Caco-2 (cell line): Measurements from ENCODE around the gene CIDEB. TPM values are rescaled to one million over a fixed set of nuclear protein-coding genes. Genes with fewer than 3 reads are reported as not detected.

ENCODE experiments used
- BruUV-seq: library from RNA; stranded (reverse); fragments of 400-500 nt; replicated peaks from 2 replicates; lab custom pipeline; 2021; lab: Mats Ljungman, UMichigan
- CTCF ChIA-PET: fragments of 300-600 bp; sonication (Branson Sonifier 250); formaldehyde crosslinking; loops from one replicate; lab custom pipeline; 2022; ENCODE audit warnings: antibody characterized with exemption; lab: Charles Lee
- POLR2A ChIA-PET: fragments of 300-600 bp; sonication (Branson Sonifier 250); formaldehyde crosslinking; loops from one replicate; lab custom pipeline; 2022; ENCODE audit warnings: antibody characterized with exemption; lab: Charles Lee
- DNase-seq, 2 experiments: peaks; one replicate each; pipeline versions ENCODE4 v3.0.0 to v3.0.0-alpha.2; 2020 to 2022
- H3K27me3 ChIP-seq: replicated peaks from 2 replicates; pipeline ENCODE4 v1.6.0; 2011; ENCODE audit warnings: low read length; ENCODE audit not compliant: control insufficient read depth, insufficient read depth
- H3K36me3 ChIP-seq: 2 replicates; pipeline ENCODE4 v1.5.1; 2011; ENCODE audit warnings: low read length; ENCODE audit not compliant: control insufficient read depth, insufficient read depth
- H3K4me1 ChIP-seq: fragments of 250-450 bp; sonication (Bioruptor Pico); 2 replicates; pipeline ENCODE4 v1.5.1; 2020; ENCODE audit warnings: mild to moderate bottlenecking
- H3K4me3 ChIP-seq: 2 replicates; pipeline ENCODE4 v1.5.1; 2011; ENCODE audit warnings: low read depth, mild to moderate bottlenecking, control low read depth, low read length
- H3K9me3 ChIP-seq: fragments of 250-450 bp; sonication (Bioruptor Pico); 2 replicates; pipeline ENCODE4 v1.5.1; 2020; ENCODE audit warnings: mild to moderate bottlenecking, moderate library complexity
- H3K27ac Mint-ChIP-seq: one replicate; pipeline ENCODE4 v1.8.0; 2022; ENCODE audit warnings: mixed read lengths; ENCODE audit not compliant: unreplicated experiment
- H3K27me3 Mint-ChIP-seq: one replicate; pipeline ENCODE4 v1.8.0; 2022; ENCODE audit warnings: mixed read lengths; ENCODE audit not compliant: insufficient read depth, unreplicated experiment
- H3K36me3 Mint-ChIP-seq: one replicate; pipeline ENCODE4 v1.8.0; 2022; ENCODE audit warnings: mild to moderate bottlenecking, mixed read lengths; ENCODE audit not compliant: insufficient read depth, unreplicated experiment
- H3K4me1 Mint-ChIP-seq: one replicate; pipeline ENCODE4 v1.8.0; 2022; ENCODE audit warnings: low read depth, mixed read lengths; ENCODE audit not compliant: unreplicated experiment
- H3K4me3 Mint-ChIP-seq: one replicate; pipeline ENCODE4 v1.8.0; 2022; ENCODE audit warnings: mild to moderate bottlenecking, moderate library complexity, mixed read lengths; ENCODE audit not compliant: unreplicated experiment
- H3K9me3 Mint-ChIP-seq: one replicate; pipeline ENCODE4 v1.8.0; 2022; ENCODE audit warnings: mixed read lengths; ENCODE audit not compliant: unreplicated experiment
- CTCF ChIP-seq, 2 experiments: fragments of 200-600 bp in 1 of 2; IDR thresholded peaks; 1 replicate in 1 of 2; 2 replicates in 1 of 2; pipeline versions ENCODE4 v1.5.1 to v1.8.0; 2011 to 2022; ENCODE audit warnings: antibody characterized with exemption in 1 of 2, control low read depth in 1 of 2, inconsistent platforms in 1 of 2, low read depth in 1 of 2, low read length in 1 of 2, mild to moderate bottlenecking in 1 of 2, moderate library complexity in 1 of 2; ENCODE audit not compliant: insufficient read depth in 1 of 2, severe bottlenecking in 1 of 2, unreplicated experiment in 1 of 2
- intact Hi-C: fragments of 100-400 bp; cut with micrococcal nuclease; formaldehyde crosslinking; loops from one replicate; pipeline ENCODE4 v1.10.0; 2022; ENCODE audit not compliant: unreplicated experiment
- total RNA-seq: library from RNA; stranded (reverse); gene quantifications from 2 replicates; pipeline ENCODE4 v1.2.3, GENCODE V29; 2022

The CIDEB gene
- total RNA-seq, 1 experiment from 2014 or later: 7.2 TPM

DNA sequence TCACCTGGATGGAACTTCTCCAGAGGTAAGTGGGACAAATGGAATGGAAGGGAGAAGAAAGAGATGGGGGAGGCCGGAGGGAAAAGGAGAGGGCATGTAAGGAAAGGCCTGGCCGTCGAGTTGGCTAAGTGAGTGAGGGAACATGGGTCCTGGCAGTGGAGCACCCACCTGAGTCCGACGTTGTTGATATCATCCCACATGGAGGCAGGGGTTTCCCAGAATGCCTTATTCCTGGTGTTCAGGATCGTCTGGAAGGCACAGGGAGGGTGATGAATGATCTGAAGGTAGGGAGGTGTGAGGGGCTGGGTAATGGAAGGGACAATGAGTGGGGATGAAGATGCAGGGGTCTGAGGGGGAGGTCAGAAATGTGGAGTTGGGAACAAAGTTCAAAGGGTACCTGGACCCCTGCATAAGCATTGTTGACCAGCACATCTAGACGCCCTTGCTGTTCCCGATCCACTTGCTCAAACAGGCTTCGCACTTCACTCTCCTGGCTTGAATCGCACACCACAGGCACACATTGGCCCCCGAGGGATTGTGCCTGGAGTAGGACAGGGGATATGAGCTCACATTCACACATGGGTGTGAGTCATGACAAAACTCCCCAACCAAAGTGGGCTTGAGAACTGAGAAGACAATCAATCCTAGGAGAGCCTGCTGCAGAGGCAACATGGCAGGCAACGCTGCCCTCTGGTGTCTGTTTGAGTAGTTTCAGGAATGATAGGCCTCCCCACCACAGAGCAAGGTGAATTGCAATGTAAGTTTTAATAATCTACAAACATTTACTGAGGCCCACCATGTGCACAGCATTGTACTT lies 11.2 kb downstream of the CIDEB start:
- Mint-ChIP-seq H3K4me1 (peaks cover 15% of the 10 kb centered on the region), H3K27me3 (no peaks in the 10 kb centered on the region), H3K36me3 (peaks cover 37% of the 10 kb centered on the region), H3K9me3 (no peaks in the 10 kb centered on the region), H3K4me3 (no peak overlapping the region), H3K27ac (peak overlapping the region; percentile 14)
- CTCF ChIA-PET: interaction anchor here (0.7 to 5.8 kb wide), 8 partner anchors 11 to 135 kb away, joined by 3 to 157 read pairs (median 8); partner anchors contain the start of genes CHMP4A, CIDEB, RABGGTA and TINF2
- POLR2A ChIA-PET: interaction anchor here (0.9 to 2.0 kb wide), 3 partner anchors 12 to 54 kb away, joined by 3 to 32 read pairs (median 4); partner anchors contain the start of genes RABGGTA and TINF2
- intact Hi-C loops: loop anchor here (1.0 kb wide), 3 partner anchors 25 to 80 kb away; partner anchors contain the start of genes MDP1 and RABGGTA
- BruUV-seq: no TSS peak
- TF ChIP-seq CTCF (IDR thresholded peaks at IDR 0.05; ENCODE audit: insufficient read depth in 1 of 2, low read depth in 1 of 2, low read length in 1 of 2, severe bottlenecking in 1 of 2, unreplicated experiment in 1 of 2): peak; percentile 69 to 72
- Histone ChIP-seq H3K27me3 (no peaks in the 10 kb centered on the region), H3K4me3 (no peak overlapping the region), H3K9me3 (no peaks in the 10 kb centered on the region), H3K4me1 (peaks cover 5% of the 10 kb centered on the region), H3K36me3 (peaks cover 4% of the 10 kb centered on the region)
- peak; percentile 67 to 69 for DNase-seq

- H3K4me1 ChIP-seq: peaks cover under 1% of the 10 kb centered on the region
- no peaks in the 10 kb centered on the region for H3K27me3 Mint-ChIP-seq
- H3K4me3 ChIP-seq: no peak overlapping the region
- intact Hi-C loops: no loop called here
- H3K27ac Mint-ChIP-seq: no peak overlapping the region
- H3K9me3 Mint-ChIP-seq: no peaks in the 10 kb centered on the region
- no peaks in the 10 kb centered on the region for H3K9me3 ChIP-seq
- ChIA-PET CTCF (interaction anchor here (1.2 to 1.5 kb wide), 2 partner anchors 22 to 51 kb away, joined by 3 to 5 read pairs; partner anchors contain the start of genes RABGGTA and TINF2), POLR2A (no interaction called here)
- H3K36me3 Mint-ChIP-seq: peaks cover 24% of the 10 kb centered on the region
- TF ChIP-seq CTCF (IDR thresholded peaks at IDR 0.05; ENCODE audit: insufficient read depth in 1 of 2, low read depth in 1 of 2, low read length in 1 of 2, severe bottlenecking in 1 of 2, unreplicated experiment in 1 of 2): no peak
- BruUV-seq: no TSS peak
- H3K27me3 ChIP-seq: no peaks in the 10 kb centered on the region
- H3K4me1 Mint-ChIP-seq: peaks cover 9% of the 10 kb centered on the region
- no peak for DNase-seq
- H3K4me3 Mint-ChIP-seq: no peak overlapping the region
- peaks cover 3% of the 10 kb centered on the region for H3K36me3 ChIP-seq
These were observed 14.3 kb downstream of the CIDEB start for GRCh38 chr14:24293525-24293924.

GRCh38 chr14:24292118-24292807 lies 15.5 kb downstream of the CIDEB start:
- H3K36me3 Mint-ChIP-seq: peaks cover 24% of the 10 kb centered on the region

More at GRCh38 chr14:24292118-24292807, 15.5 kb downstream of the CIDEB start:
- DNase-seq: no peak
- H3K27ac Mint-ChIP-seq: no peak overlapping the region
- no peak for TF ChIP-seq CTCF (IDR thresholded peaks at IDR 0.05; ENCODE audit: insufficient read depth in 1 of 2, low read depth in 1 of 2, low read length in 1 of 2, severe bottlenecking in 1 of 2, unreplicated experiment in 1 of 2)
- ChIA-PET CTCF (interaction anchor here (0.6 to 1.5 kb wide), 4 partner anchors 21 to 224 kb away, joined by 3 to 5 read pairs (median 3); partner anchors contain the start of genes RABGGTA and TINF2), POLR2A (no interaction called here)
- no peaks in the 10 kb centered on the region for H3K9me3 Mint-ChIP-seq
- no peaks in the 10 kb centered on the region for H3K9me3 ChIP-seq
- H3K4me1 Mint-ChIP-seq: peaks cover 2% of the 10 kb centered on the region
- H3K27me3 Mint-ChIP-seq: no peaks in the 10 kb centered on the region
- no peak overlapping the region for H3K4me3 Mint-ChIP-seq
- no peak overlapping the region for H3K4me3 ChIP-seq
- intact Hi-C loops: no loop called here
- H3K4me1 ChIP-seq: no peaks in the 10 kb centered on the region; the same call in 1 of the 2 replicates
- peaks cover 3% of the 10 kb centered on the region for H3K36me3 ChIP-seq
- no TSS peak for BruUV-seq
- H3K27me3 ChIP-seq: no peaks in the 10 kb centered on the region
